GM12878 (cell line): Measurements from ENCODE around the gene CAMTA2. TPM values are rescaled to one million over a fixed set of nuclear protein-coding genes. Genes with fewer than 3 reads are reported as not detected.

Experiments used
- ATAC-seq: fragments of 200-7000 bp; cut with Tn5 transposase; 3 replicates; pipeline ENCODE4 v1.9.1; 2020; ENCODE audit warnings: mild to moderate bottlenecking, moderate library complexity
- BruUV-seq: library from RNA; stranded (reverse); fragments of 400-500 nt; replicated peaks from 2 replicates; lab custom pipeline; 2021; lab: Mats Ljungman, UMichigan
- CTCF ChIA-PET: fragments of 300-600 bp; sonication (Branson Sonifier 250); formaldehyde crosslinking; extraction: SDS; loops from one replicate; lab custom pipeline; 2021; ENCODE audit warnings: inconsistent platforms; lab: Yijun Ruan, JAX
- POLR2A ChIA-PET: fragments of 350-600 bp; formaldehyde crosslinking; extraction: SDS; loops from one replicate; lab custom pipeline; 2021; ENCODE audit warnings: inconsistent platforms; lab: Charles Lee
- RAD21 ChIA-PET: fragments of 300-600 bp; sonication (Branson Sonifier 250); formaldehyde crosslinking; loops from one replicate; lab custom pipeline; 2023; ENCODE audit warnings: antibody characterized with exemption; ENCODE audit not compliant: unreplicated experiment; lab: Charles Lee
- SMC1A ChIA-PET: fragments of 300-600 bp; sonication (Branson Sonifier 250); formaldehyde crosslinking; loops from one replicate; lab custom pipeline; 2023; ENCODE audit not compliant: unreplicated experiment, uncharacterized antibody; lab: Charles Lee
- DNase-seq: peaks from one replicate; pipeline ENCODE4 v3.0.0-alpha.2; 2011; ENCODE audit warnings: low read depth, low spot score
- FAIRE-seq: peaks from 3 replicates; lab custom pipeline; 2011; peaks lifted over from hg19 to GRCh38; lab: Jason Lieb, UNC
- H2AFZ ChIP-seq: 2 replicates; pipeline ENCODE4 v1.6.0; 2011; ENCODE audit warnings: low read depth, low read length, control low read depth; ENCODE audit not compliant: control insufficient read depth
- H3K27ac ChIP-seq: 2 replicates; pipeline ENCODE4 v1.5.1; 2011; ENCODE audit warnings: control low read depth; ENCODE audit not compliant: control insufficient read depth, insufficient read depth
- H3K27me3 ChIP-seq, 2 experiments: replicated peaks in 1 of 2; 2 replicates each; pipeline versions ENCODE4 v1.6.0 to v1.6.1; 2011; ENCODE audit warnings: low read length in 1 of 2; ENCODE audit not compliant: control insufficient read depth in 2 of 2, insufficient read depth in 2 of 2
- H3K36me3 ChIP-seq, 2 experiments: 2 replicates each; pipeline ENCODE4 v1.5.1; 2011; ENCODE audit warnings: low read length in 1 of 2; ENCODE audit not compliant: control insufficient read depth in 2 of 2, insufficient read depth in 2 of 2
- H3K4me1 ChIP-seq: 2 replicates; pipeline ENCODE4 v1.6.1; 2011; ENCODE audit warnings: mild to moderate bottlenecking, low read length, moderate library complexity, mixed read lengths; ENCODE audit not compliant: control insufficient read depth, insufficient read depth
- H3K4me2 ChIP-seq: 2 replicates; pipeline ENCODE4 v1.6.0; 2011; ENCODE audit warnings: control low read depth; ENCODE audit not compliant: control insufficient read depth, insufficient read depth
- H3K4me3 ChIP-seq: fragments of 200-600 bp; sonication (generic); 2 replicates; pipeline ENCODE4 v1.5.1; 2016
- H3K79me2 ChIP-seq: 2 replicates; pipeline ENCODE4 v1.6.0; 2011; ENCODE audit warnings: low read length; ENCODE audit not compliant: control insufficient read depth, insufficient read depth
- H3K9ac ChIP-seq: 2 replicates; pipeline ENCODE4 v1.8.0; 2011; ENCODE audit warnings: low read length, control low read depth, mixed read lengths; ENCODE audit not compliant: control insufficient read depth, insufficient read depth
- H3K9me3 ChIP-seq: replicated peaks from 3 replicates; pipeline ENCODE4 v1.5.1; 2011; ENCODE audit warnings: mild to moderate bottlenecking, low read length; ENCODE audit not compliant: control insufficient read depth, insufficient read depth
- H4K20me1 ChIP-seq: 2 replicates; pipeline ENCODE4 v1.6.0; 2011; ENCODE audit not compliant: control insufficient read depth, insufficient read depth
- CBFB ChIP-seq: IDR thresholded peaks from 2 replicates; pipeline ENCODE4 v1.6.1; 2016; ENCODE audit warnings: antibody characterized with exemption, low read depth
- CEBPB ChIP-seq, 2 experiments: fragments of 150-350 bp in 1 of 2; IDR thresholded peaks; 2 replicates each; pipeline ENCODE4 v1.6.1; 2012 to 2014; ENCODE audit warnings: low read depth in 2 of 2, low read length in 2 of 2, borderline replicate concordance in 1 of 2, inconsistent platforms in 1 of 2
- KDM1A ChIP-seq: fragments of 200-600 bp; sonication (generic); IDR thresholded peaks from 2 replicates; pipeline ENCODE4 v1.6.1; 2016; ENCODE audit warnings: borderline replicate concordance
- POLR2A ChIP-seq: IDR thresholded peaks from 2 replicates; pipeline ENCODE4 v1.6.1; 2011; ENCODE audit warnings: low read depth, mild to moderate bottlenecking, low read length
- POU2F2 ChIP-seq: IDR thresholded peaks from 3 replicates; pipeline ENCODE4 v1.6.1; 2011; ENCODE audit warnings: low read depth, mild to moderate bottlenecking, low read length, borderline replicate concordance
- RELA ChIP-seq: fragments of 450-650 bp; IDR thresholded peaks from 2 replicates; pipeline ENCODE4 v1.8.0; 2014; ENCODE audit warnings: borderline replicate concordance; ENCODE audit not compliant: partially characterized antibody
- SP1 ChIP-seq: IDR thresholded peaks from one replicate; pipeline ENCODE4 v1.6.1; 2011; ENCODE audit warnings: low read depth, low read length
- TCF12 ChIP-seq: IDR thresholded peaks from 2 replicates; pipeline ENCODE4 v1.6.1; 2011; ENCODE audit warnings: low read depth, mild to moderate bottlenecking, low read length
- ZNF384 ChIP-seq: IDR thresholded peaks from 2 replicates; pipeline ENCODE4 v1.6.1; 2012; ENCODE audit warnings: low read depth, mild to moderate bottlenecking, low read length, improper control_type of control experiment, borderline replicate concordance
- WGBS: methylation state at CpG from one replicate; pipeline ENCODE4 v1.1.6; 2016; ENCODE audit warnings: low lambda C conversion rate; ENCODE audit not compliant: insufficient replicate concordance, insufficient coverage; ENCODE audit errors: missing lambda C conversion rate; 5-methylcytosine and 5-hydroxymethylcytosine counted together
- in situ Hi-C: fragments of 300-500 bp; cut with MboI; formaldehyde crosslinking; loops from 9 replicates; pipeline ENCODE4 v1.14.3; 2018; ENCODE audit warnings: mixed read lengths
- intact Hi-C: fragments of 100-400 bp; cut with micrococcal nuclease; formaldehyde crosslinking; loops from one replicate; pipeline ENCODE4 v1.14.2; 2022; ENCODE audit not compliant: unreplicated experiment
- polyA plus RNA-seq, 11 experiments: library from polyadenylated mRNA; depleted of rRNA in 4 of 11; unstranded in 6 of 11; stranded (reverse) in 5 of 11; fragments of >200 nt; fragmentation: Nextera tagmentation in 4 of 11; fragmentation: Illumina TruSeq in 1 of 11; extraction: Ambion mirVana in 4 of 11; extraction: Trizol in 1 of 11; gene quantifications; 1 replicate in 1 of 11; 2 replicates in 10 of 11; pipeline versions ENCODE4 v1.2.1 to v1.2.3, GENCODE V29; 2011 to 2016; ENCODE audit warnings: inconsistent platforms in 2 of 11, missing spikeins in 2 of 11, low read depth in 1 of 11
- total RNA-seq, 4 experiments: library from RNA; depleted of rRNA in 3 of 4; stranded (reverse); fragments of >200 nt in 3 of 4; fragmentation: Illumina TruSeq in 1 of 4; extraction: Trizol in 1 of 4; gene quantifications; 2 replicates each; pipeline versions ENCODE4 v1.2.1 to v1.2.3, GENCODE V29; 2013 to 2021
- TF ChIP-seq, protein P1 (sequence below): IDR thresholded peaks from 2 replicates; pipeline ENCODE4 v1.6.1; 2011; ENCODE audit warnings: low read depth, mild to moderate bottlenecking, low read length, moderate library complexity, borderline replicate concordance; ENCODE audit errors: extremely low read depth
- TF ChIP-seq, protein P2 (sequence below): IDR thresholded peaks from 2 replicates; pipeline ENCODE4 v1.6.1; 2012; ENCODE audit warnings: low read length, inconsistent platforms

The CAMTA2 gene
- total and polyA plus RNA-seq, 10 of the 15 experiments (the other 5 are each of a cell fraction or from before 2014, with no cell fraction given) = 0.42 to 29.3 (median 11.2) TPM

- 88% methylated on average over 12 of the region's 12 CpGs for WGBS
- Histone ChIP-seq H3K36me3 (peaks cover 2 to 14% of the 10 kb centered on the region in 2 experiments; a peak in 3 of 4 replicates), H3K4me2 (no peak overlapping the region), H3K27ac (no peak overlapping the region), H3K9ac (no peak overlapping the region), H4K20me1 (no peaks in the 10 kb centered on the region), H3K9me3 (no peaks in the 10 kb centered on the region), H3K79me2 (peaks cover under 1% of the 10 kb centered on the region; the same call in 1 of the 2 replicates), H3K4me3 (no peak overlapping the region), H3K4me1 (peaks cover 21% of the 10 kb centered on the region), H2AFZ (no peak overlapping the region), H3K27me3 (no peaks in the 10 kb centered on the region)
- FAIRE-seq (no peak), DNase-seq (no peak), ATAC-seq (no peak)
- TF ChIP-seq SP1 (no peak), POLR2A (0 out of 2 replicates have a peak, but pooled peaks have one; percentile 33)
- intact Hi-C loops (no loop called here), in situ Hi-C loops (no loop called here)
- ChIA-PET SMC1A (interaction anchor here (0.7 kb wide), 1 partner anchor 13 kb away, joined by 3 read pairs; no protein-coding TSS in a partner anchor), POLR2A (interaction anchor here (0.5 to 1.3 kb wide), 3 partner anchors 13 to 77 kb away, joined by 3 to 4 read pairs (median 4); partner anchors contain the start of gene SPAG7), RAD21 (interaction anchor here (0.6 kb wide), 1 partner anchor 22 kb away, joined by 4 read pairs; no protein-coding TSS in a partner anchor), CTCF (interaction anchor here (0.7 kb wide), 1 partner anchor 24 kb away, joined by 3 read pairs; no protein-coding TSS in a partner anchor)
- no TSS peak for BruUV-seq
Observed at GRCh38 chr17:4932756-4933155, 54.7 kb downstream of the CAMTA2 start.

GRCh38 chr17:4931963-4932362 lies 55.5 kb downstream of the CAMTA2 start, which contains the start of gene GP1BA:
Gene GP1BA, plus strand, starts transcription at chr17:4932277. Its CDS starts 328 bp downstream, at chr17:4932605.
- intact Hi-C loops = no loop called here
- CTCF ChIA-PET = interaction anchor here (1.0 kb wide), 1 partner anchor 49 kb away, joined by 3 read pairs; no protein-coding TSS in a partner anchor
- TF ChIP-seq RELA = peak; percentile 56
- TF ChIP-seq KDM1A = no peak
- no peak for TF ChIP-seq POU2F2
- TF ChIP-seq, protein P1, sequence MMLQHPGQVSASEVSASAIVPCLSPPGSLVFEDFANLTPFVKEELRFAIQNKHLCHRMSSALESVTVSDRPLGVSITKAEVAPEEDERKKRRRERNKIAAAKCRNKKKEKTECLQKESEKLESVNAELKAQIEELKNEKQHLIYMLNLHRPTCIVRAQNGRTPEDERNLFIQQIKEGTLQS = no peak
- no peak for TF ChIP-seq CBFB
- TF ChIP-seq CEBPB (IDR thresholded peaks at IDR 0.05; ENCODE audit: borderline replicate concordance in 1 of 2, low read depth in 2 of 2, low read length in 2 of 2) = no peak
- TF ChIP-seq, protein P2, sequence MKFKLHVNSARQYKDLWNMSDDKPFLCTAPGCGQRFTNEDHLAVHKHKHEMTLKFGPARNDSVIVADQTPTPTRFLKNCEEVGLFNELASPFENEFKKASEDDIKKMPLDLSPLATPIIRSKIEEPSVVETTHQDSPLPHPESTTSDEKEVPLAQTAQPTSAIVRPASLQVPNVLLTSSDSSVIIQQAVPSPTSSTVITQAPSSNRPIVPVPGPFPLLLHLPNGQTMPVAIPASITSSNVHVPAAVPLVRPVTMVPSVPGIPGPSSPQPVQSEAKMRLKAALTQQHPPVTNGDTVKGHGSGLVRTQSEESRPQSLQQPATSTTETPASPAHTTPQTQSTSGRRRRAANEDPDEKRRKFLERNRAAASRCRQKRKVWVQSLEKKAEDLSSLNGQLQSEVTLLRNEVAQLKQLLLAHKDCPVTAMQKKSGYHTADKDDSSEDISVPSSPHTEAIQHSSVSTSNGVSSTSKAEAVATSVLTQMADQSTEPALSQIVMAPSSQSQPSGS = no peak
- no peak for TF ChIP-seq SP1
- TF ChIP-seq TCF12 = no peak
- TF ChIP-seq ZNF384 = no peak

More at GRCh38 chr17:4931963-4932362, 55.5 kb downstream of the CAMTA2 start, which contains the start of gene GP1BA:
- H3K4me2 ChIP-seq = 0 out of 2 replicates have a peak within 1 kb of the TSS, but pooled peaks have one; percentile 30
- H4K20me1 ChIP-seq = no peaks in the 10 kb centered on the region
- no peak within 1 kb of the TSS for H3K9ac ChIP-seq
- ChIA-PET SMC1A (no interaction called here), RAD21 (no interaction called here), POLR2A (interaction anchor here (1.3 kb wide), 1 partner anchor 13 kb away, joined by 3 read pairs; no protein-coding TSS in a partner anchor)
- H3K4me3 ChIP-seq = no peak within 1 kb of the TSS; the same call in 1 of the 2 replicates
- H3K36me3 ChIP-seq = peaks cover 0 to 10% of the 10 kb centered on the region in 2 experiments; a peak in 2 of 4 replicates
- DNase-seq (no peak), ATAC-seq (peak; percentile 32), FAIRE-seq (no peak)
- in situ Hi-C loops = no loop called here
- 0 out of 2 replicates have a peak within 1 kb of the TSS, but pooled peaks have one; percentile 12 for H2AFZ ChIP-seq
- BruUV-seq = no TSS peak
- 53% methylated on average over 14 of the region's 14 CpGs for WGBS
- peak within 1 kb of the TSS; percentile 39 for H3K27ac ChIP-seq
- peaks cover 21% of the 10 kb centered on the region for H3K4me1 ChIP-seq
- H3K9me3 ChIP-seq = no peaks in the 10 kb centered on the region
- H3K79me2 ChIP-seq = no peaks in the 10 kb centered on the region
- H3K27me3 ChIP-seq = no peaks in the 10 kb centered on the region
